ENCODE results near the gene CCDC137. TPM values are rescaled to one million over a fixed set of nuclear protein-coding genes. Genes with fewer than 3 reads are reported as not detected.

Gene CCDC137
- total RNA-seq, 1 experiment from 2014 or later = 47.3 TPM

DNA sequence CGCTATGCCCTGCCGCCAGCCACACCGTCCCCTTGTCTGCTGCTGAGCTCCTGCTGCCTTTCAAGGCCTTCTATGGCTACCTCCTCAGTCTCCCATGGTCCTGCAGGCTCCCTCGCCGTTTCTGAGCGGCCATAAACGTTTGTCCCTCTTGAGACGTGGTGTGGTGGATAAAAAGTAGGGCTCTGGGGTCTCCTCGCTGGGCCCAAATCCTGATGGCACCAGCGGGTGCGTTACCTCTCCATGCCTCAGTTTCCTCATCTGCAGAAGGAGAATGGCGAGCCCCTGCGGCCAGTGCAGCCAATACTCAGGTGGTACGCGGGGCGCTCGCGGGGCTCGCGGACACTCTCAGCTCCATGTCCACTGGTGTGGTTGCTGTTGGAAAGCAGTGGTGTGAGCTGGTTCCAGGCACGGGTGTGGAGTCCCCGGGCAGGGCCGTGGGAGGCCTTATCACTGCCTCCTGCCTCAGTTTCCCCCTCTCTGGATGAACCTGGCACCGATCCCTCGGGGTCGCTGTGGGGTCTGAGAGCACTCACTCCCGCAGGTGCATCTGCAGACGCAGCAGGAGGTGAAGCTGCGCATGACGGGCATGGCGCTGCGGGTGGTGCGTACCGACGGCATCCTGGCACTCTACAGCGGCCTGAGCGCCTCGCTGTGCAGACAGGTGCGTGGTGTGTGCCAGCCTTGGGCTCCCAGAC lies 48.0 kb downstream of the CCDC137 start:
- no peak for DNase-seq (ENCODE audit: low read depth)

- DNase-seq (ENCODE audit: low read depth) = no peak
These were observed 48.8 kb downstream of the CCDC137 start for GRCh38 chr17:81715107-81715871.

DNA sequence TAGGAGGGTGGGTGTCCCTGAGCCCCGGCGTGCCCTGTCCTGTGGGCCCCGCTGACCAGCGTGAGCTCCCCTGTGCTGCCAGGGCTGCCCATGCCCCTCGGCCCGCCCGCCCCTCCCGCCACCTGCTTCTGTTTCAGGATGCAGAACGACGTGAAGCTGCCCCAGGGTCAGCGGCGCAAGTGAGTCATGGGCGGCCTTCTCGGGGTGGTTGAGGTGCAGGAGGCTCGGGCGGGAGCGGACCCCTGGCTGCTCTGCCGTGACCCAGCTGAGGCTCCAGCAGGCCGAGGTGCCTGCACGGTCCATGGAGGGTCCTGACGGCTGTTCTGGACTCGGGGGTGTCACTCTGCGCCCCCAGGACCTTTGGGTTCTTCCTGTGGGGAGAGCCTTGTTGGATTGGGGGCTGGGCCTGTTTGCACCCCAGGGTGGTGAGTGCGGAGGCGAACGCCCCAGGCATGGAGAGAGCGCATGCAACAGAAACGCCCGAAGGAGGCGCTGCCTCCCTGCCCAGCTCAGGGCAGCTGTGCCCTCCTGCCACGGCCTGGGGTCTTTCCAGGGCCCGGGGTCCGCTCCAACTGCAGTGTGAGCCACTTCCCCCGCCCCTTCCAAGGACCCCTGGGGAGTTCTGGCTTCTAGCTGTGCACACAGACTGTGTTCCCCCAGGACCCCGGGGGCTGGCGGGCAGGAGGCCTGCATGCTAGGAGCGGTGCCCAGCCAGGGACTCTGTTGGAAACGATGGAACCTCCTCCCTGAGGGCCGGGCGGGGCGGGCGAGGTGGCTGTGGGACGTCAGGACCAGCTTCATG lies 49.5 kb downstream of the CCDC137 start:
- no peak for DNase-seq (ENCODE audit: low read depth)

DNA sequence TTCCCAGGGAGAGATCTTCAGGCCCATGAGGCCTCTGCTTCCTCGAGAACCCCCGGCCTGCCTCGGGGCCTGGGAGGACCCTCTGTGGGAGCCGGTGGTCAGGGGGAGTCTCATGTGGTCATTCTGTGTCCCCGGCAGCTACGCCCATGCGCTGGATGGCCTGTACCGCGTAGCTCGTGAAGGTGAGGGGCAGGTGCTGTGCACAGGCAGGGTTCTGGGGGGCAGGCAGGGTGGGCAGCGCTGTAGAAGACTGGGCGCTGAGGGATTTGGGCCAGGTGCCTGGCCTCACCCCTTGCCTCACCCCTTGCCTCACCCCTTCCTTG lies 50.1 kb downstream of the CCDC137 start:
- no peak for DNase-seq (ENCODE audit: low read depth)

DNA sequence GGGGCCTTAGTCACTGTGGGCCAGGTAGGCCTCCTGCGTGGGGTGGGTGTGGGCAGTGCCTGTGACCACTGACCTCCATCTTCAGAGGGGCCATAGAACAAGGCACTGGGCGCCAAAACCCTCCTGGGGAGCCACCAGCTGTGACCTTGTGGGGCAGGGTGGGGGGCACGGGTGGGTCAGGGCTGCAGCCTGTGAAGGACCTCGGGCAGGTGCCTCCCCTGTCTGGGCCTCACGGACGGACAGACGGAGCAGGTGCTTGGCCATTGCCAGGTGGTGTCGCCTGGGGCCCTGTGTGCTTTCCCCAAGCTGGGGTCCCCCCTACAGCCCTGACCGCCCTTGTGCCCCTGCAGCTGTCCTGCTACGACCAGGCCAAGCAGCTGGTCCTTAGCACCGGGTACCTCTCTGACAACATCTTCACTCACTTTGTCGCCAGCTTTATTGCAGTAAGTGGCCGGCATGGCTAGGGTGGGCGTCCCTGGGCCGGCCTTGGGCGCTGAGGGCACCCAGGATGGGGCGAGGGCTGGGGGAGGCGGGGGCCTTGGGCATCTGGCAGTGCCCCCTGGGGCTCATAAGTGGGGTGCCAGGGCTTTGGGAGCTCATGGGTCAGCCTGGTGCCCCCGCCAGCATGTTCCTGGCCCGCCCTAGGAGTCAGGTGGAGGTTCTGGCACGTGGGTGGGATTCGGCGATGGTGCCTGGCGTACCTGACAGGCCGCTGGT lies 50.7 kb downstream of the CCDC137 start:
- DNase-seq (ENCODE audit: low read depth) = no peak

DNA sequence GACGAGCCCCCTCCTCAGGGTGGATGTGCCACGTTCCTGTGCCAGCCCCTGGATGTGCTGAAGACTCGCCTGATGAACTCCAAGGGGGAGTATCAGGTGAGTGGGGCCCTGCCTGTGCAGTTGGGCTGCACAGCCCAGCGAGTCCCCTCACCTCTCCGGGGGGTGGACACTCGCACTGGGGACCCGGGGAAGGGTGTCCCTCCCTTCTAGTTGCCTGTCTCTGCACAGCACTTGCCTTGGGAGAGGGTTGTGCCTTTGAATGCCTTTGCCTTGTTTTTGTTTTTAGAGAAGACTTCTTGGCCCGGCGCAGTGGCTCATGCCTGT lies 51.2 kb downstream of the CCDC137 start:
- DNase-seq (ENCODE audit: low read depth) = no peak

DNA sequence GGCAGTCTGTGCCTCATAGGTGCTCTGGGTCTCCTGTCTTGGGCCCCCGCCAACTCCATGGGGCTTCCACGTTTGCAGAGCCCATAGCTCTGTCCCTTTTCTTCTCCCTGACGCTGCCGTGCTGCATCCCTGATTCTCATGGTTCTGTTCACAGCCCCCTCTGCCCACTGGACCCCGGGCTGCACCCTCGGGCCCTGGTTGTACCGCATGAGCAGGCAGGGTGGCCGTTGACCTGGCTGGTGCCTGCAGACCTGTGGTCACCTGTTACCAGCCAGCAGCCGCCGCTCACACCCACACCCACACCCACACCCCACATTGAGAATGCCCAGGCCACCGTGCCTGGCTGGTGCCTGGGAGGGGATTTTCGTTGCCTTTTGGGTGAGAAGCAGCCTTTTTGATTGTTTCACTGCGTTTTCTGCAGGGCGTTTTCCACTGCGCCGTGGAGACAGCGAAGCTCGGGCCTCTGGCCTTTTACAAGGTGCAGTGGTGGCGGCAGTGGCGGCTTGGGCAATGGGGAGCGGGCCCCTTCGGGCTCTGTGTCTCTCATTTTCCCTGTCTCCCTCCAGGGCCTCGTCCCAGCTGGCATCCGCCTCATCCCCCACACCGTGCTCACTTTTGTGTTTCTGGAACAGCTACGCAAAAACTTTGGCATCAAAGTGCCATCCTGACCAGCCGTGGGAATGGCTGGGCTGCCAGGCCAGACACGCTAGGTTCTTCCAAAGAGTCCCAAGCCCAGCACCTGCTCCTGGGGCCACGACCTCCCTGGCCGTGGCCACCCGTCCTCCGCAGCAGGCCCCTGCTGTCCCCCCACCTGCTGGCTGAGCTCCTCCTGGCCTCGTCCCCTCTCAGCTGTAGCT lies 53.1 kb downstream of the CCDC137 start:
- no peak for DNase-seq (ENCODE audit: low read depth)

DNA sequence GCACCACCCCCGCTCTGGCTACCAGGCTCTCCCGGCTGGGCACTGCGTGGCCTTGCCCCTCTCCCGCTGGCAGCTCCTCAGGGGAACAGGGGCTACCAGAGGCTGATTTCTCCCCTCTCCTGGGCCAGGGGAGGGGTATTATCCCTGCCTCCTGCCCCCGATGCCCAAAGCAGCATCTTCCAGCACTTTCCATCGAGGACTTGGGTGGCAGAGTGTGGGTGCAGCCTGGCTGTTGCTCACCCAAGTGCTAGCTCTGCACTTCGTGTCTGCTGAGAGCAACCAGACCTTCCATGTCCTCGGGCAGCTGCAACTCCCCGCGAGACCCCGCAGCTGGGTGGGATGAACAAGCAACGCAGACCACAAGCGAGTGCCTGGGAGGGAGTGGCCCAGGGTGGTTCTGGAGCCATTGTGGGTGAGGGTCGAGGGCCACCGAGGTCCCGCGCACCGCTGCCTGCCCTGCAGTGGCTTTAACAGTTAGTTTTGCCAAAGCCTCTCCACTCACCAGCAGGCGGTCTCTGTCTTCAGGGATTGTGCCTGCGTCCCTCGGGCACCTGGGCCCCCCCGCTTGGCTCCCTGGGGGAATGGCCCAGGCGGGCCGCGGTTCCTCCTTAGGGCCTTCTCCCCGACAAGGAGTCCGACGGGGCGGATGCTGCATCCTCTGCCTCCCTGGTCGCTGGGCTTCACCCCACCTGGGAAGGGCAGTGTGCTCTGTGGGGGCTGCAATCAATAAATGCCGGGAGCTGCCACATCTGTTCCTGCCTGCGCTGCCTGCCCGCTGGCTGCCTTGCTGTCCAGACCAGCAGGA lies 53.9 kb downstream of the CCDC137 start:
- DNase-seq (ENCODE audit: low read depth) = no peak

DNA sequence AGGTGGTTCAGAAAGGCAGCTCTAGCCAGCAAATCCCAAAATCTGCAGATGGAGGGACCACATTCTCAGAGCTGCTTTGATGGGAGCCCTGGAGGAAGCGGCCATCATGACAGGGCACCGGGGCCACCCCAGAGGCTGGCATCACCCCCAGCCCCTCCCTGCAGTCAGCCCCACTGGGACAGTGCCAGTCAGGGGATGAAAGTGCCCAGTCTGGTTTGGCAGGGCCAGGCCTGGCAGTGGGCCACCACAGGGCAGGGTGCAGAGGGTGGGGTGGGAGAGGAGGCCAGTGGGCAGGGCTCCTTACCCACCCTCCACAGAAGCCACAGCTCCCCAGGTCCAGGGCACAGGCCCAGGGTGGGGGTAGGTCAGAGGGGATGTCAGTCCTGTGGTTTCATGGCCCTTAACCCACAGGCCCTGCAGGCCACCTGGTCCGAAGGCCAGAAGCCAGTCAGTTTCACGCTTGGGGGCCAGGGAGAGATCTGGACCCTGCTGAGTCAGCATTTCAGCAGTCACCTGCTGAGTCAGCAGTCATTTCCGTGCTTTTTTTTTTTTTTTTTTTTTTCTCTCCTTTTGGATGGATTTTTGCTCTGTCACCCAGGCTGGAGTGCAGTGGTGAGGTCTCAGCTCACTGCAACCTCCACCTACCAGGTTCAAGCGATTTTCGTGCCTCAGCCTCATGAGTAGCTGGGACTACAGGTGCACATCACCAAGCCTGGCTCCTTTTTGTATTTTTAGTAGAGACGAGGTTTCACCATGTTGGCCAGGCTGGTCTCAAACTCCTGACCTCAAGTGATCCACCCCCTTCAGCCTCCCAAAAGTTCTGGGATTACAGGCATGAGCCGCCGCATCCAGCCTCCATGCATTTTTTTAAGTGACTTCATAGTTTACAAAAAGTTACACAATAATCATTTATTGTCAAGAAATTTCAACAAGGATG lies 55.9 kb downstream of the CCDC137 start:
- peak; percentile 52 for DNase-seq (ENCODE audit: low read depth)

Small RNAs within 50 kb of the gene (small RNA-seq; reads per million reads assigned to genes)
- gene MIR6786 = not detected

Other genes with a start within 250 kb of the CCDC137 start
- gene ACTG1, start 153.9 kb upstream of the CCDC137 start, total RNA-seq (2014; rRNA removed; shearing (Covaris generic)) = 4,314 and 7,335 TPM in 2 replicates
- 0.37 and 0.40 TPM in 2 replicates for gene FSCN2, start 138.4 kb upstream of the CCDC137 start, total RNA-seq (2014; rRNA removed; shearing (Covaris generic))
- gene FAAP100, start 114.4 kb upstream of the CCDC137 start, total RNA-seq (2014; rRNA removed; shearing (Covaris generic)) = 28.7 and 31.6 TPM in 2 replicates
- gene NPLOC4, start 29.6 kb upstream of the CCDC137 start, total RNA-seq (2014; rRNA removed; shearing (Covaris generic)) = 65.3 and 83.9 TPM in 2 replicates
- 1.4 and 2.2 TPM in 2 replicates for gene TSPAN10, start 29.5 kb upstream of the CCDC137 start, total RNA-seq (2014; rRNA removed; shearing (Covaris generic))
- 0.10 and 0.35 TPM in 2 replicates for gene PDE6G, start 10.2 kb upstream of the CCDC137 start, total RNA-seq (2014; rRNA removed; shearing (Covaris generic))
- gene OXLD1, start 132 bp upstream of the CCDC137 start, total RNA-seq (2014; rRNA removed; shearing (Covaris generic)) = 63.5 and 66.8 TPM in 2 replicates
- gene ARL16, start 17.1 kb downstream of the CCDC137 start, total RNA-seq (2014; rRNA removed; shearing (Covaris generic)) = 47.9 and 59.7 TPM in 2 replicates
- 165 and 172 TPM in 2 replicates for gene HGS, start 17.3 kb downstream of the CCDC137 start, total RNA-seq (2014; rRNA removed; shearing (Covaris generic))
- gene MRPL12, start 36.6 kb downstream of the CCDC137 start, total RNA-seq (2014; rRNA removed; shearing (Covaris generic)) = 51.9 and 57.7 TPM in 2 replicates
- gene SLC25A10, start 45.5 kb downstream of the CCDC137 start, total RNA-seq (2014; rRNA removed; shearing (Covaris generic)) = 96.9 and 106 TPM in 2 replicates
- not detected in 2 replicates for gene GCGR, start 137.4 kb downstream of the CCDC137 start, total RNA-seq (2014; rRNA removed; shearing (Covaris generic))
- 81.9 and 87.0 TPM in 2 replicates for gene MCRIP1, start 166.6 kb downstream of the CCDC137 start, total RNA-seq (2014; rRNA removed; shearing (Covaris generic))
- 0.47 TPM in 1 of 2 replicates, not detected in the other for gene PPP1R27, start 168.3 kb downstream of the CCDC137 start, total RNA-seq (2014; rRNA removed; shearing (Covaris generic))
- gene P4HB, start 193.8 kb downstream of the CCDC137 start, total RNA-seq (2014; rRNA removed; shearing (Covaris generic)) = 784 and 825 TPM in 2 replicates
- gene ARHGDIA, start 204.6 kb downstream of the CCDC137 start, total RNA-seq (2014; rRNA removed; shearing (Covaris generic)) = 206 and 315 TPM in 2 replicates
- gene ALYREF, start 224.8 kb downstream of the CCDC137 start, total RNA-seq (2014; rRNA removed; shearing (Covaris generic)) = 311 and 338 TPM in 2 replicates
- 100 and 133 TPM in 2 replicates for gene ANAPC11, start 225.0 kb downstream of the CCDC137 start, total RNA-seq (2014; rRNA removed; shearing (Covaris generic))
- gene NPB, start 235.5 kb downstream of the CCDC137 start, total RNA-seq (2014; rRNA removed; shearing (Covaris generic)) = 0.13 and 0.34 TPM in 2 replicates
- gene PCYT2, start 244.7 kb downstream of the CCDC137 start, total RNA-seq (2014; rRNA removed; shearing (Covaris generic)) = 27.6 and 34.8 TPM in 2 replicates

Measured in HT1080 (cell line).